Measurements from ENCODE around the gene ARPC1A. TPM values are rescaled to one million over a fixed set of nuclear protein-coding genes. Genes with fewer than 3 reads are reported as not detected.
A peak's percentile ranks its signal among the peaks of the same experiment; 100 is the strongest.

ARPC1A gene
- total and polyA plus RNA-seq, 8 donors, result 32.8 to 90.9 (median 62.7) TPM

DNA sequence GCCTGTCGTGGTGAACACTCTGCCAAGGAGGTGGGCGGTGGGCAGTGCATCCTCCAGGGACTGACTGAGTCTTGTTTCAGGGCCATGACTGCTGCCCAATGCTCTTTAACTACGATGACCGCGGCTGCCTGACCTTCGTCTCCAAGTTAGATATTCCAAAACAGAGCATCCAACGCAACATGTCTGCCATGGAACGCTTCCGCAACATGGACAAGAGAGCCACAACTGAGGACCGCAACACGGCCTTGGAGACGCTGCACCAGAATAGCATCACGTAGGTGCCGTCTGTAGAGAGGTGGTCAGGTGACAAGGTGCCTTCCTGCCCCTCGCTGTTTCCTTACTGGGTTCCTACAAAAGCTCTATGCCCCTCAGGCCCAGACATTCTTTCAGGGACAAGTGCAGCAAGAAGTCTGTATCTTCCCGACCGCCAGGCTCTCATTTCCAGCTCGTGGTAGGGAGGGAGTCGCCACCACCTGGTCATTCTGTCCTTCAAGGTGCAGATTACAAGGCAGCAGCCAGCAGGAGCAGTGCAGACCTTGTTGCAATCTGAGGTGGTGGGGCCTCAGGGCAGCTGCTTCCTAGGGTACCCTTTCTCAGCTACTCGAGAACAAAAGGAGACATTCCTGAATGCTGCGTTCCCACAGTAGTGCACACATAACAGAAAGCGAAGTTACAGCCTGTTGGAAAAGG is 33.9 kb downstream of the ARPC1A start:
- DNase-seq, result no peak
- no peak for ATAC-seq
- TF ChIP-seq, protein P1, sequence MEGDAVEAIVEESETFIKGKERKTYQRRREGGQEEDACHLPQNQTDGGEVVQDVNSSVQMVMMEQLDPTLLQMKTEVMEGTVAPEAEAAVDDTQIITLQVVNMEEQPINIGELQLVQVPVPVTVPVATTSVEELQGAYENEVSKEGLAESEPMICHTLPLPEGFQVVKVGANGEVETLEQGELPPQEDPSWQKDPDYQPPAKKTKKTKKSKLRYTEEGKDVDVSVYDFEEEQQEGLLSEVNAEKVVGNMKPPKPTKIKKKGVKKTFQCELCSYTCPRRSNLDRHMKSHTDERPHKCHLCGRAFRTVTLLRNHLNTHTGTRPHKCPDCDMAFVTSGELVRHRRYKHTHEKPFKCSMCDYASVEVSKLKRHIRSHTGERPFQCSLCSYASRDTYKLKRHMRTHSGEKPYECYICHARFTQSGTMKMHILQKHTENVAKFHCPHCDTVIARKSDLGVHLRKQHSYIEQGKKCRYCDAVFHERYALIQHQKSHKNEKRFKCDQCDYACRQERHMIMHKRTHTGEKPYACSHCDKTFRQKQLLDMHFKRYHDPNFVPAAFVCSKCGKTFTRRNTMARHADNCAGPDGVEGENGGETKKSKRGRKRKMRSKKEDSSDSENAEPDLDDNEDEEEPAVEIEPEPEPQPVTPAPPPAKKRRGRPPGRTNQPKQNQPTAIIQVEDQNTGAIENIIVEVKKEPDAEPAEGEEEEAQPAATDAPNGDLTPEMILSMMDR (IDR thresholded peaks at IDR 0.05), result no peak
- WGBS, 2 donors, result 89 to 91% methylated on average over 22 of the region's 22 CpGs
- H3K27me3 ChIP-seq, result no peaks in the 10 kb centered on the region
- no peaks in the 10 kb centered on the region for H3K9me3 ChIP-seq
- H3K4me1 ChIP-seq, result no peaks in the 10 kb centered on the region
- no peak for FAIRE-seq
- H3K27ac ChIP-seq, result no peak overlapping the region
- intact Hi-C loops (cut with DNase I), result no loop called here
- no peak overlapping the region for H3K4me3 ChIP-seq
- peaks cover 0 to 58% (median 28%) of the 10 kb centered on the region in 3 donors for H3K36me3 ChIP-seq

DNA sequence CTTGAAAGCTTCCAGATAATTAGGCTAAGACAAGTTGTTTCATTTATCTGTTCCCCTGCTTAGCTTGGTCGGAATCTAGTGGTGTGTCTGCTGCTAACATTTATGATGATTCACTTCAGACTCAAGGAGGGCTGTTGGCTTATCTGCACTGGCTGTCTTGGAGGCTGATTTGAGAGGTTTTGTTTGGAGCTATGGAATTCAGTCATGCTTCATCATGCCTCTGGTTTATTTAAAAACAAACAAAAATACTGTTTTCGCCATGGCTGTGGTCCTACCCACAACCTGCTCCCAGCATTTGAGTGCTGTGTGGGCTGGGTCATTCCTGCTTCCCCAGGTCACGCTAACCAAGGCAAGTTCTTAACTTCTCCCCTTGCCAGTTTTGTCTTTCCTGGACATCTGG is 37.1 kb downstream of the ARPC1A start:
- FAIRE-seq (no peak), ATAC-seq (peak in 1 of 4 donors; percentile 22), DNase-seq (no peak)
- no peaks in the 10 kb centered on the region for H3K4me1 ChIP-seq
- H3K9me3 ChIP-seq, result no peaks in the 10 kb centered on the region
- TF ChIP-seq, protein P1 (IDR thresholded peaks at IDR 0.05), result no peak
- H3K4me3 ChIP-seq, result no peak overlapping the region
- peaks cover 3 to 66% (median 26%) of the 10 kb centered on the region in 3 donors for H3K36me3 ChIP-seq
- intact Hi-C loops (cut with DNase I), result no loop called here
- WGBS, 2 donors, result 88 to 90% methylated on average over 3 of the region's 3 CpGs
- H3K27me3 ChIP-seq, result no peaks in the 10 kb centered on the region
- no peak overlapping the region for H3K27ac ChIP-seq

DNA sequence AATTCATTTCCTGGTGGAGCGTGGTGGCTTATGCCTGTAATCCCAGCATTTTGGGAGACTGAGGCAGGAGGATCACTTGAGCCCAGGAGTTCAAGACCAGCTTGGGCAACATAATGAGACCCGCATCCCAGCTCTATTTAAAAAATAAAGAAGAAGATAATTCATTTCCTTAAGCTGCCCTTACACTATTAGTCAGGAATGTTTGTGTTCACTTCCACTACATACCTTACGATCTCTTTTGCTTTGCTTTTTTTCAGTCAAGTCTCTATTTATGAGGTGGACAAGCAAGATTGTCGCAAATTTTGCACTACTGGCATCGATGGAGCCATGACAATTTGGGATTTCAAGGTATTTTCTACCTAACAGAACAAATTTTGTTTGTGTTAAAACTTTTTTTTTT is 37.6 kb downstream of the ARPC1A start:
- no peak for ATAC-seq
- Histone ChIP-seq H3K9me3 (no peaks in the 10 kb centered on the region), H3K36me3 (peaks cover 3 to 61% (median 22%) of the 10 kb centered on the region in 3 donors)

DNA sequence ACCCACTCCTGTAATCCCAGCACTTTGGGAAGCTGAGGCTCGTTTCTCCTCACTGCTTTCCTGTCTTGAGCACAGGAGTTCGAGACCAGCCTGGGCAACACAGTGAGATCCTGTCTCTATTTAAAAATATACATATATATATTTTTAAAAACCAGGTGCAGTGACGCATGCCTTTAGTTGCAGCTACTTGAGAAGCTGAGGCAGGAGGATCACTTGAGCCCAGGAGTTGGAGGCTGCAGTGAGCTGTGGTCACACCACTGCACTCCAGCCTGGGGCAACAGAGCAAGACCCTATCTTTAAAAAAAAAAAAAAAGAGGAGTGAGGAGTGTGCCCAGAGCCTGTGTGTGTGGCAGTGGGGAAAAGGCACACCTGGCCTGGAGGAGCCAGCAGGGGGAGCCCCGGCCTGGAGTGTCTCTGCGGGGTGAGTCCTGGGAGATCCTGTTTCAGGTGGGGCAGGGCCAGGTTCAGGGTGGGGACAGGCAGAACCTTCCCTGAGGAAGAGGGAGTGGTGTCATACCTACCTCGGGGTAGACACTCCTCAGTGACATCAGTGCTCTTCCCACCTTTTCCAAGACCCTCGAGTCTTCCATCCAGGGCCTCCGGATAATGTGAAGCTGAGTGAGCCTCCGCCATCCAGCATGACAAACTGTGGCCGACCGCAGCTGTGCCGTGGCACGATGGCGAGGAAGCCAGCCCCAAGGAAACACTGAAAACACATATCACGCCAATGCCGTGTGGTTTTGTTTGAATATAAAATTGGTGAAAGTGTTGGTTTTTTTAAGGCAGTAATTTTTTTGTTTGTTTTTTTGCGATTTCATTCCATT is 39.8 kb downstream of the ARPC1A start:
- peak in 4 of 6 donors; percentile 53 to 81 (median 68) for DNase-seq
- peaks cover 3 to 41% (median 14%) of the 10 kb centered on the region in 3 donors for H3K36me3 ChIP-seq

More for the DNA sequence above, 37.6 kb downstream of the ARPC1A start:
- TF ChIP-seq, protein P1 (IDR thresholded peaks at IDR 0.05), result no peak
- intact Hi-C loops (cut with DNase I), result no loop called here
- Histone ChIP-seq H3K4me3 (no peak overlapping the region), H3K4me1 (no peaks in the 10 kb centered on the region), H3K27ac (no peak overlapping the region), H3K27me3 (no peaks in the 10 kb centered on the region)
- FAIRE-seq, result no peak
- no peak for DNase-seq
- WGBS, 2 donors, result 93 to 96% methylated on average over 5 of the region's 5 CpGs

More for the DNA sequence above, 39.8 kb downstream of the ARPC1A start:
- Histone ChIP-seq H3K27me3 (no peaks in the 10 kb centered on the region), H3K4me3 (no peak overlapping the region), H3K4me1 (no peaks in the 10 kb centered on the region), H3K9me3 (no peaks in the 10 kb centered on the region), H3K27ac (no peak overlapping the region)
- no peak for FAIRE-seq
- 79 to 80% methylated on average over 17 of the region's 17 CpGs for WGBS, 2 donors
- peak; percentile 62 to 90 (median 84) for ATAC-seq
- intact Hi-C loops (cut with DNase I), result no loop called here
- TF ChIP-seq, protein P1 (IDR thresholded peaks at IDR 0.05), result peak; percentile 8 to 41 (median 25)
